Measurements from ENCODE around the gene UNC5A.

The UNC5A gene

GRCh38 chr5:176875014-176875550 lies 64.7 kb downstream of the UNC5A start:
- Histone ChIP-seq H3K27me3 (ENCODE audit: insufficient read depth, low read length) (no peaks in the 10 kb centered on the region), H3K36me3 (ENCODE audit: insufficient read depth, low read length) (no peaks in the 10 kb centered on the region), H3K9me3 (ENCODE audit: low read length) (no peaks in the 10 kb centered on the region), H2AFZ (ENCODE audit: low read depth, low read length) (no peak overlapping the region), H3K4me3 (ENCODE audit: low read length) (no peak overlapping the region), H3K4me1 (ENCODE audit: insufficient read depth, low read length) (peaks cover 7% of the 10 kb centered on the region)

GRCh38 chr5:176875783-176876505 lies 65.6 kb downstream of the UNC5A start:
- Histone ChIP-seq H3K4me3 (ENCODE audit: low read length) (no peak overlapping the region), H3K27me3 (ENCODE audit: insufficient read depth, low read length) (no peaks in the 10 kb centered on the region), H3K9me3 (ENCODE audit: low read length) (no peaks in the 10 kb centered on the region), H3K4me1 (ENCODE audit: insufficient read depth, low read length) (peaks cover 7% of the 10 kb centered on the region), H3K36me3 (ENCODE audit: insufficient read depth, low read length) (no peaks in the 10 kb centered on the region), H2AFZ (ENCODE audit: low read depth, low read length) (no peak overlapping the region)

GRCh38 chr5:176876506-176877431 lies 66.4 kb downstream of the UNC5A start:
- Histone ChIP-seq H3K27me3 (ENCODE audit: insufficient read depth, low read length) (no peaks in the 10 kb centered on the region), H3K36me3 (ENCODE audit: insufficient read depth, low read length) (no peaks in the 10 kb centered on the region), H3K9me3 (ENCODE audit: low read length) (no peaks in the 10 kb centered on the region), H3K4me3 (ENCODE audit: low read length) (no peak overlapping the region), H2AFZ (ENCODE audit: low read depth, low read length) (no peak overlapping the region), H3K4me1 (ENCODE audit: insufficient read depth, low read length) (peaks cover 7% of the 10 kb centered on the region)

DNA sequence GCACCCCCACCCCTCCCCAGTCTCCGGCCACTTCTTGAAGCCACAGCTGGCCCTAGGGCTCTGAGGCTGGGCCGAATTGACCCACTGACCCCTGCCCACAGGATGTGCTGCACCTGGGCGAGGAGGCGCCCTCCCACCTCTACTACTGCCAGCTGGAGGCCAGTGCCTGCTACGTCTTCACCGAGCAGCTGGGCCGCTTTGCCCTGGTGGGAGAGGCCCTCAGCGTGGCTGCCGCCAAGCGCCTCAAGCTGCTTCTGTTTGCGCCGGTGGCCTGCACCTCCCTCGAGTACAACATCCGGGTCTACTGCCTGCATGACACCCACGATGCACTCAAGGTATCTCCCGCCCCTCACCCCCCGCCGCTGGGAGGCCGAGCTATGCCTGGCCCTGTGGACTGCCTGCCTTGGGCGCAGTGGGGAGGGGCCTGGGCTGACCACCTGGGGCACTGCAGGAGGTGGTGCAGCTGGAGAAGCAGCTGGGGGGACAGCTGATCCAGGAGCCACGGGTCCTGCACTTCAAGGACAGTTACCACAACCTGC lies 67.5 kb downstream of the UNC5A start:
- H2AFZ ChIP-seq (ENCODE audit: low read depth, low read length), result no peak overlapping the region
- H3K9me3 ChIP-seq (ENCODE audit: low read length), result no peaks in the 10 kb centered on the region
- no peaks in the 10 kb centered on the region for H3K27me3 ChIP-seq (ENCODE audit: insufficient read depth, low read length)
- no peaks in the 10 kb centered on the region for H3K36me3 ChIP-seq (ENCODE audit: insufficient read depth, low read length)
- H3K4me1 ChIP-seq (ENCODE audit: insufficient read depth, low read length), result peaks cover 17% of the 10 kb centered on the region
- H3K4me3 ChIP-seq (ENCODE audit: low read length), result no peak overlapping the region

DNA sequence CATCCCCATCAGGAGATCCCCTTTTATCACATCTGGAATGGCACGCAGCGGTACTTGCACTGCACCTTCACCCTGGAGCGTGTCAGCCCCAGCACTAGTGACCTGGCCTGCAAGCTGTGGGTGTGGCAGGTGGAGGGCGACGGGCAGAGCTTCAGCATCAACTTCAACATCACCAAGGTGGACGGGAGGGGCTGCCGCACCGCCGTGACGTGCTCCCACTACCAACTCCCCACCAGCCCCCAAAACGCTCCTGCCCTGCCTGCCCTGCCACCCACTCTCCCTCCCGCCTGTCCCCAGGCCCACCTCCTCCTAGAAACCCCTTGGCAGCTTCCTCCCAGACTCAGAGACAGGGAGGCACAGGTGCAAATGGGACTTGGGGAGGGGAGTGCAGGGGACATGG lies 68.1 kb downstream of the UNC5A start:
- Histone ChIP-seq H2AFZ (ENCODE audit: low read depth, low read length) (no peak overlapping the region), H3K36me3 (ENCODE audit: insufficient read depth, low read length) (no peaks in the 10 kb centered on the region), H3K4me1 (ENCODE audit: insufficient read depth, low read length) (peaks cover 23% of the 10 kb centered on the region), H3K27me3 (ENCODE audit: insufficient read depth, low read length) (no peaks in the 10 kb centered on the region), H3K4me3 (ENCODE audit: low read length) (no peak overlapping the region), H3K9me3 (ENCODE audit: low read length) (no peaks in the 10 kb centered on the region)

GRCh38 chr5:176878906-176879662 lies 68.7 kb downstream of the UNC5A start:
- H3K36me3 ChIP-seq (ENCODE audit: insufficient read depth, low read length), result no peaks in the 10 kb centered on the region
- H3K4me3 ChIP-seq (ENCODE audit: low read length), result no peak overlapping the region
- peaks cover 28% of the 10 kb centered on the region for H3K4me1 ChIP-seq (ENCODE audit: insufficient read depth, low read length)
- H3K27me3 ChIP-seq (ENCODE audit: insufficient read depth, low read length), result no peaks in the 10 kb centered on the region
- H3K9me3 ChIP-seq (ENCODE audit: low read length), result no peaks in the 10 kb centered on the region
- no peak overlapping the region for H2AFZ ChIP-seq (ENCODE audit: low read depth, low read length)

- peaks cover 35% of the 10 kb centered on the region for H3K4me1 ChIP-seq (ENCODE audit: insufficient read depth, low read length)
- no peaks in the 10 kb centered on the region for H3K36me3 ChIP-seq (ENCODE audit: insufficient read depth, low read length)
- H3K9me3 ChIP-seq (ENCODE audit: low read length), result no peaks in the 10 kb centered on the region
- no peak overlapping the region for H3K4me3 ChIP-seq (ENCODE audit: low read length)
- H3K27me3 ChIP-seq (ENCODE audit: insufficient read depth, low read length), result no peaks in the 10 kb centered on the region
- H2AFZ ChIP-seq (ENCODE audit: low read depth, low read length), result no peak overlapping the region
Measured at GRCh38 chr5:176879663-176880361, 69.5 kb downstream of the UNC5A start.

GRCh38 chr5:176880366-176881020 lies 70.1 kb downstream of the UNC5A start:
- Histone ChIP-seq H3K27me3 (ENCODE audit: insufficient read depth, low read length) (no peaks in the 10 kb centered on the region), H3K36me3 (ENCODE audit: insufficient read depth, low read length) (no peaks in the 10 kb centered on the region), H2AFZ (ENCODE audit: low read depth, low read length) (no peak overlapping the region), H3K4me3 (ENCODE audit: low read length) (no peak overlapping the region), H3K9me3 (ENCODE audit: low read length) (no peaks in the 10 kb centered on the region), H3K4me1 (ENCODE audit: insufficient read depth, low read length) (peaks cover 40% of the 10 kb centered on the region)

- Histone ChIP-seq H3K9me3 (ENCODE audit: low read length) (no peaks in the 10 kb centered on the region), H3K4me3 (ENCODE audit: low read length) (no peak overlapping the region), H3K36me3 (ENCODE audit: insufficient read depth, low read length) (no peaks in the 10 kb centered on the region), H3K4me1 (ENCODE audit: insufficient read depth, low read length) (peaks cover 40% of the 10 kb centered on the region), H2AFZ (ENCODE audit: low read depth, low read length) (no peak overlapping the region), H3K27me3 (ENCODE audit: insufficient read depth, low read length) (no peaks in the 10 kb centered on the region)
Measured at GRCh38 chr5:176881021-176881749, 70.8 kb downstream of the UNC5A start.

- Histone ChIP-seq H3K9me3 (ENCODE audit: low read length) (no peaks in the 10 kb centered on the region), H3K27me3 (ENCODE audit: insufficient read depth, low read length) (no peaks in the 10 kb centered on the region), H3K36me3 (ENCODE audit: insufficient read depth, low read length) (no peaks in the 10 kb centered on the region), H2AFZ (ENCODE audit: low read depth, low read length) (no peak overlapping the region), H3K4me3 (ENCODE audit: low read length) (no peak overlapping the region), H3K4me1 (ENCODE audit: insufficient read depth, low read length) (peaks cover 40% of the 10 kb centered on the region)
Measured at GRCh38 chr5:176881816-176882566, 71.6 kb downstream of the UNC5A start.

- Histone ChIP-seq H3K27me3 (ENCODE audit: insufficient read depth, low read length) (no peaks in the 10 kb centered on the region), H3K9me3 (ENCODE audit: low read length) (no peaks in the 10 kb centered on the region), H2AFZ (ENCODE audit: low read depth, low read length) (no peak overlapping the region), H3K4me3 (ENCODE audit: low read length) (no peak overlapping the region), H3K4me1 (ENCODE audit: insufficient read depth, low read length) (peaks cover 40% of the 10 kb centered on the region), H3K36me3 (ENCODE audit: insufficient read depth, low read length) (no peaks in the 10 kb centered on the region)
Measured at GRCh38 chr5:176882567-176882903, 72.2 kb downstream of the UNC5A start.

Data from neuron (in vitro differentiated cells).